Mucosa of stomach (tissue), 1 donor: ENCODE data around the gene FETUB.
"Not testable (repeated sequence)": the region's sequence is repeated elsewhere in the genome, so short reads cannot be mapped to it uniquely, and the experiment has no call there.

Experiments used
- H3K27me3 ChIP-seq: one replicate; pipeline ENCODE4 v1.7.0; 2013; ENCODE audit warnings: mild to moderate bottlenecking, low read length; ENCODE audit not compliant: control insufficient read depth, insufficient read depth
- H3K36me3 ChIP-seq: one replicate; pipeline ENCODE4 v1.7.0; 2013; ENCODE audit warnings: low read length; ENCODE audit not compliant: control insufficient read depth, insufficient read depth
- H3K4me1 ChIP-seq: one replicate; pipeline ENCODE4 v1.7.0; 2013; ENCODE audit warnings: mild to moderate bottlenecking, low read length; ENCODE audit not compliant: control insufficient read depth, insufficient read depth
- H3K4me3 ChIP-seq: one replicate; pipeline ENCODE4 v1.7.0; 2013; ENCODE audit warnings: low read length
- H3K9ac ChIP-seq: one replicate; pipeline ENCODE4 v1.7.0; 2013; ENCODE audit warnings: mild to moderate bottlenecking, low read length, moderate library complexity
- H3K9me3 ChIP-seq: one replicate; pipeline ENCODE4 v1.7.0; 2013; ENCODE audit warnings: mild to moderate bottlenecking, low read length, moderate library complexity; ENCODE audit not compliant: control insufficient read depth
- donor health status: Pancreatic carcinoma.

FETUB gene

DNA sequence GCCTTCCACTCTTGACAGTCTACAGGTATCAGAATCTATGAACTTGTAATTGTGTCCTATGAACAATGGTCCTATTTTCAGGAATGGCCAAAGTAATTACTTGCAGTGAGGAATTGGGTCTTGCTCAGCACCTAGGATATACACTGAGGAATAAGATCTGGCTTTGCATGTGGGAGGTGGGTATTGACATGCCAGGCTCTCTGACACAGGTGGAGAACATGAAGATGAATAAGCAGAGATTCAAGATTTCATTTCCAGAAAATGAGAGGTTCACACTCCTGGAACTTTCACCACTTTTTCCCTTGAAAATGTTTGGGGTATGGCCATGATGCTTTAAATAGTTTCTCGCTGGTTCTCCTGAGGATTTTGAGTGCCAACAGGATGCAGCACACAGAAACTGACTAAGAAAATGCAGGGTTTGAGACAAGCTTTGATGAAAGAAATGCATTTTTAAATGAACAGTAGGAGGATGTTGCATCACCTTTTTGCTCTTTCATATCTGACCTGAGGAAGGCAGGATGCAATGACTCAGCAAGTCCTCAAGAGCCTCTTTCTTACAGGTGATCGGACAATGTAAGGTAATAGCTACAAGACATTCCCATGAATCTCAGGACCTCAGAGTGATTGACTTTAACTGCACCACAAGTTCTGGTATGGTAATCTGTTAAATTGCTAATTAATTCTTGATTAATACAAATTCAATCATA, 29.3 kb downstream of the FETUB start:
- H3K36me3 ChIP-seq: no peaks in the 10 kb centered on the region
- no peak overlapping the region for H3K9ac ChIP-seq
- H3K9me3 ChIP-seq: no peaks in the 10 kb centered on the region
- no peaks in the 10 kb centered on the region for H3K27me3 ChIP-seq
- H3K4me3 ChIP-seq: no peak overlapping the region
- H3K4me1 ChIP-seq: no peaks in the 10 kb centered on the region

DNA sequence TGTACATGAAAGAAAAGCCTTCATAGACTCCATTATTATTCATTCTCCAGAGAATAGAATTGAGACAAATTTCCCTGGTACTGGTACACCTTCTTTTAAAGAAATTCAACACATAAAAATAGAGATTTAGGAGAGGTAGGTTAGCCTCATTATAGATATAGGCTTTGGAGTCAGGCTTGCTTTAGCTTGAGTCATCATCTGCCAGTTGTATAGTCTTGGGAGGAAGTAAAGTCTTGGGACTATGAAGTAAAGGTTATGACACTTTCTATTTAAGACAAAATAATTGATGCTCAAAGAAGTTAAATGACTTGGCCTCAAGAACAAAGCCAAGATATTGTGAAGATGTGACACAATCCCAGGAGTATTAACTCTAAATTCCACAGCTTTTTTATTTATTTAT, 30.0 kb downstream of the FETUB start:
- no peak overlapping the region for H3K4me3 ChIP-seq
- no peaks in the 10 kb centered on the region for H3K9me3 ChIP-seq
- no peaks in the 10 kb centered on the region for H3K27me3 ChIP-seq
- H3K4me1 ChIP-seq: no peaks in the 10 kb centered on the region
- H3K36me3 ChIP-seq: no peaks in the 10 kb centered on the region
- no peak overlapping the region for H3K9ac ChIP-seq

DNA sequence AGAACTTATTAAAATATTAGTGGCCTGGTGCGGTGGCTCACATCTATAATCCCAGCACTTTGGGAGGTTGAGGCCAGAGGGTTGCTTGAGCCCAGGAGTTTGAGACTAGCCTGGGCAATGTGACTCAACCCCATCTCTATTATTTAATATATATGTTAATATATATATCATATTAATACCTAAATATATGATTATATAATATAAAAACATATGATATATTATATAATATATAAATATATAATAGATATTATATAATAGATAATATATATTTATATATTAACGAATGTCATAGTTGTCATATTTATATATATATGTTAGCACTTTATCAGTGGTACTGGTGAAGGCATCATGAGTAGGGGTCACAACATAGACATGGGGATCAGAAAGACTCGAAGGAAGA, 30.9 kb downstream of the FETUB start:
- Histone ChIP-seq H3K9me3 (no peaks in the 10 kb centered on the region), H3K27me3 (no peaks in the 10 kb centered on the region), H3K36me3 (no peaks in the 10 kb centered on the region)

DNA sequence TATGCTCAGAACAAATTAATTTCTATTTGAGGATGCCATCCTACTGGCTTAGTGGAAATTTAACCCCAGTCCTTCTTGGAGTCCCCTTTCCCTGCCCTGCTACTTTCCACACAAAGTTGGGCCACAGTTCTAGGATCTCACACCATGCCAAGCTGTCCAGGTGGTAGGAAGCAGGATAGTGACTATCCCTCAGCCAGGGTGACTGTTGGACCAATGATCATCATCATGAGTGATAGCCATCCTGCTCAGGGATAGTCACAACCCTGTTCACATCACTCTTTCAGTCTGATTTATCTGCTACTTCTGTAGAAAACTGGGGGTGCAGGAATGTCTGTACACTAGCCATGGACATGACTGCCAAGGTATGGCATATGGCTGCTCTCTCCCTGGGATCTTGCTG, 38.4 kb downstream of the FETUB start:
- H3K9me3 ChIP-seq: no peaks in the 10 kb centered on the region
- H3K36me3 ChIP-seq: no peaks in the 10 kb centered on the region
- no peak overlapping the region for H3K4me3 ChIP-seq
- no peak overlapping the region for H3K9ac ChIP-seq
- peaks cover 4% of the 10 kb centered on the region for H3K27me3 ChIP-seq
- no peaks in the 10 kb centered on the region for H3K4me1 ChIP-seq

More for the DNA sequence above, 30.9 kb downstream of the FETUB start:
- no peaks in the 10 kb centered on the region for H3K4me1 ChIP-seq
- H3K4me3 ChIP-seq: no peak overlapping the region
- no peak overlapping the region for H3K9ac ChIP-seq

DNA sequence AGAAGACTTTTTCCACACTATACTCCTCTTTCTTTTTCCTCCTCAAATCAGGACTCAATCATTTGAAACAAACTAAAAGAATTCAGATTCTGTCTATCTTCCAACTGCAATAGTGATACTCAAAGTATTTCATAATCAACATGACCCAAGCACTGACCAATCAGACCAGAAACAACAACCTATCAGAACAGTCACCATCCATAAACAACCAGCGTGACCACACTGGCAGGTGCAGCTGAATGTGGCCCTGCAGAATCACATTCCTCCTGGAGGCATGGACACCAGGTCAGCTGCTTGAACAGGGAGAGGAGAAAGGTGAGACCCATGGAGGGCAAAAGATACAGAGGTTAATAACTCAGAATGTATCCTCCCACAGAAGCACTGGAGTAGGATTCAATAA, 39.0 kb downstream of the FETUB start:
- Histone ChIP-seq H3K27me3 (peaks cover 4% of the 10 kb centered on the region), H3K36me3 (no peaks in the 10 kb centered on the region), H3K9ac (no peak overlapping the region), H3K4me3 (no peak overlapping the region), H3K4me1 (no peaks in the 10 kb centered on the region), H3K9me3 (no peaks in the 10 kb centered on the region)

DNA sequence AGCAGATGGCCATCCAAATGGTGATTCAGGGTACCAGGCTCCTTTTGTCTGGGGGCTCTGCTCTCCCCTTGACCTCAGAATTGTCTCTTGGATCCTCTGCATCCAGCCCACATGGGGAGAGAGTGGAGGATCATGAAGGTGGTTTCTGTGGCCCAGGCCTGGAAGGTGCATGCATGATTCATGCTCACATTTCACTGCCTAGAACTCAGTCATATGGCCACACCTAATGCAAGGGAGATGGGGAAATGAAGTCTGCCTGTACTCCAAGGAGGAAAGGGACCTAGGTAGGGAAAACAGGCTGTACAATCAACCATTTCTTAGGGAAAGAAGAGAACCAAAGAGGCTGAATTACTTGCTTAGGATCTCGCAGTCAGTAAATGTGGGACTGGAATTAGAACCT, 40.7 kb downstream of the FETUB start:
- H3K9ac ChIP-seq: no peak overlapping the region
- peaks cover 4% of the 10 kb centered on the region for H3K27me3 ChIP-seq
- no peaks in the 10 kb centered on the region for H3K36me3 ChIP-seq
- no peaks in the 10 kb centered on the region for H3K9me3 ChIP-seq
- no peaks in the 10 kb centered on the region for H3K4me1 ChIP-seq
- no peak overlapping the region for H3K4me3 ChIP-seq

DNA sequence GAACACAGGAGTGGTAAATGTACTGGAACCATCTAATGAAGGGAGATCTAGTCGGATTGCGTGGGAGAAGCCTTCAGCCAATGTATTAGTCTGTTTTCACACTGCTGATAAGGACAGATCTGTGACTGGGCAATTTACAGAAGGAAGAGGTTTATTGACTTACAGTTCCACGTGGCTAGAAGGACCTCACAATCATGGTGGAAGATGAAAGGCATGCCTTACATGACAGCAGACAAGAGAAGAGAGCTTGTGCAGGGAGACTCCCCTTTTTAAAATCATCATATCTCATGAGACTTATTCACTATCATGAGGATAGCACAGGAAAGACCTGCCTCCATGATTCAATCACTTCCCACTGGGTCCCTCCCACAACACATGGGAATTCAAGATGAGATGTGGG, 42.6 kb downstream of the FETUB start:
- H3K9me3 ChIP-seq: no peaks in the 10 kb centered on the region
- peaks cover 7% of the 10 kb centered on the region for H3K27me3 ChIP-seq
- no peak overlapping the region for H3K4me3 ChIP-seq
- no peak overlapping the region for H3K9ac ChIP-seq
- H3K4me1 ChIP-seq: no peaks in the 10 kb centered on the region
- no peaks in the 10 kb centered on the region for H3K36me3 ChIP-seq

DNA sequence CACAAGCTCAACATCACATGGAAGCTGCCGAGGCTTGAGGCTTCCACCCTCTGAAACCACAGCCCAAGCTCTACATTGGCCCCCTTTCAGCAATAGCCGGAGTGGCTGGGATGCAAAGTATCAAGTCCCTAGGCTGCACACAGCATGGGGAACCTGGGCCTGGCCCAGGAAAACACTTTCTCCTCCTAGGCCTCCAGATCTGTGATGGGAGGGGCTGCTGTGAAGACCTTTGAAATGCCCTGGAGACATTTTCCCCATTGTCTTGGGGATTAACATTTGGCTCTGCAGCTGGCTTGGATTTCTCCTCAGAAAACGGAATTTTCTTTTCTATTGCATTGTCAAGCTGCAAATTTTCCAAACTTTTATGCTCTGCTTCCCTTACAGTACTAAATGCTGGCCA, 43.8 kb downstream of the FETUB start:
- no peak overlapping the region for H3K4me3 ChIP-seq
- no peaks in the 10 kb centered on the region for H3K9me3 ChIP-seq
- no peak overlapping the region for H3K9ac ChIP-seq
- H3K27me3 ChIP-seq: peaks cover 7% of the 10 kb centered on the region
- no peaks in the 10 kb centered on the region for H3K36me3 ChIP-seq
- H3K4me1 ChIP-seq: no peaks in the 10 kb centered on the region

DNA sequence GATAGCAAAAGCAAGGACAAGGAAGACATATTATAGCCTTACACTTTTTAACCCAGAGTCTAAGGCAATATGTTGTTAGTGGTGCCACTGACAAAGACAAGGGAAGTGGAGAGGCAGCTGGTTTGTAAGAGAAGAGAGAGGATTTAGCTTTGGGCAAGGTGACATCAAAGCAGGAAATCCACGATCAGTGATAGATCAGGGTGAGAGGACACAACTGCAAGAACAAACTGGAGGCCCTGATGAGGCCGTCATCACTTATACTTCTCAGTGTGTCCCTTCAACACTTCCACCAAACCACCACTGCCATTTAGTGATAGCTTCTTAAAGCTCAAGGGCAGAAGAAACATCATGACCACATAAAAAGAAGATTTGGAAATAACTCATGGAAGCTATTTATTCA, 46.3 kb downstream of the FETUB start:
- not testable (repeated sequence) for H3K27me3 ChIP-seq, H3K4me1 ChIP-seq, H3K9me3 ChIP-seq, H3K9ac ChIP-seq, H3K36me3 ChIP-seq, H3K4me3 ChIP-seq

DNA sequence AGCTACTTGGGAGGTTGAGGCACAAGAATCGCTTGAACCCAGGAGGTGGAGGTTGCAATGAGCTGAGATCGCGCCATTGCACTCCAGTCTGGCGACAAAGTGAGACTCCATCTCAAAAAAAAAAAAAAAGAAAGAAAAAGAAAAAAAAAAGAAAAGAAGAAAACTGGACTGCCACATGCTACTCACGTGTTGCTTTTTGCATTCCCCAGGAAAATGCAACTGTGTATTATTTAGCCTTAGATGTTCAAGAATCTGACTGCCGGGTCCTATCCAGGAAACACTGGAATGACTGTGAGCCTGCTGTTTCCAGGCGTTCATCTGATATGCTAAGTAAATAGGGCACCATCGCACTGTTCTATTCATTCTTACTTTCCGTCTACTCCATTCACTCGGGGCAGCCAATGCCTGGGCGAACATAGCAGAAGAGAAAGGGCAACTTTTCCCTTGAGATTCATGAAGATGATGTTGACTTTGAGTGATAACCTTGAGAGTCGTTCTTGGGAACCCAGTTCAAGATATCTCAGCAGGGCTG, 47.0 kb downstream of the FETUB start:
- H3K27me3 ChIP-seq: peaks cover 12% of the 10 kb centered on the region
- no peak overlapping the region for H3K9ac ChIP-seq
- no peaks in the 10 kb centered on the region for H3K9me3 ChIP-seq
- H3K4me1 ChIP-seq: no peaks in the 10 kb centered on the region
- H3K4me3 ChIP-seq: no peak overlapping the region
- no peaks in the 10 kb centered on the region for H3K36me3 ChIP-seq

DNA sequence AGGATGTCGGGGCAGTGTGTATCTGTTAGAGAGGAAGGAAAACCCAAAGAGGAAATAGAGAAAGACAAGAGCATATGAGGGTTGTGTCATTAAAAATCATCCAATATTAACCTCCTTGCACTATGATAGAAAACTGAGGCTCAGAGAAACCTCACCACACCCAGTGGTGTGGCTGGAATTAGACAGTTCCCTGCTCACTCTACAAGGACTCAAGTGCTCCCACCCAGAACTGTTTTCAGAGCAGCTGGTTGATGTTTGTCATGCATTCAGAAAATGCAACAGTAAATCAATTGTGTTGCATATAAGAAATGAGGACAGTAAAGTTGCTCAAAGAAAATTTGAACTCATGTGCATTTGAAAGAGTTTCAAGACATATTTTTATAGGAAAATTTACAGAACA, 50.1 kb downstream of the FETUB start:
- H3K36me3 ChIP-seq, H3K9ac ChIP-seq, H3K4me3 ChIP-seq, H3K4me1 ChIP-seq, H3K9me3 ChIP-seq: not testable (repeated sequence)
- peaks cover 14% of the 10 kb centered on the region for H3K27me3 ChIP-seq

DNA sequence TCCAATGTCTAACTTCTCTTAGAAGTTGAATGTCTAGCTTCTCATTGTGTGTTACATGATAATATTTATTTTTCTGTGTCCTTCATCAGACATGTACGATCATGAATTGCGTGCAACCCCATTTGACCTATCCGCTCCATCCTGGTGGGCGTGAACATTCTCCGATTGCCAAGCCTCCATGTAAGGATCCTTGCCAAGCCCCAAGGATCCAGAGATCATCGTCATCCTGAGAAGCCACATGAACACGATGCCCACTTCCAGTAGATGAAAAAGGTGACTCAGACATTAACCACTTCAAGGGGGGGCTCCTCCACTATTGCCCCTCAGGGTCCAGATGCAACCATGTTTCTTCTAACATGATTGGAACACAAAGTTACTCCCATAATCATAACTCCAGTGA, 51.5 kb downstream of the FETUB start:
- Histone ChIP-seq H3K4me1 (no peaks in the 10 kb centered on the region), H3K27me3 (peaks cover 13% of the 10 kb centered on the region), H3K36me3 (no peaks in the 10 kb centered on the region), H3K4me3 (no peak overlapping the region), H3K9me3 (no peaks in the 10 kb centered on the region), H3K9ac (no peak overlapping the region)

DNA sequence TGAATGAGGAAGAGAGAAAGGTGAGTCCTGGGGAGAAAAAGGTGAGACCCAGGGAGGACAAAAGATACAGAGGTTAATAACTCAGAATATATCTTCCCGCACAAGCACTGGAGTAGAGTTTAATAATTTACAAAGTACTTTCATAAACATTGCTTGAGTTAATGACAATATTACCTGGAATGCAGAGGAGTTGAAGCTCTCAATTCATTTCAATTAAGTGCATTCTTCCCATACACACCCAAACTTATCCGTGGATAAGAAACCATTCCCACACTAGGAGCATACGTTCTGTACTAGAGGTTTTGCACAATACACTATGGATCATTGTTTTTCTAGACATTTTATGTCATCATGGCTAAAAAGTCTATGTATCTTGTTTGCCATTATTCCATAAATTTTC, 53.6 kb downstream of the FETUB start:
- Histone ChIP-seq H3K4me3 (no peak overlapping the region), H3K9ac (no peak overlapping the region), H3K4me1 (no peaks in the 10 kb centered on the region), H3K36me3 (no peaks in the 10 kb centered on the region), H3K9me3 (no peaks in the 10 kb centered on the region), H3K27me3 (peaks cover 16% of the 10 kb centered on the region)
